HG02943 (cell line): ENCODE data around the gene TMEM80.
"Not testable (repeated sequence)": the region's sequence is repeated elsewhere in the genome, so short reads cannot be mapped to it uniquely, and the experiment has no call there.

Source experiments
- ATAC-seq: cut with Tn5 transposase; IDR thresholded peaks from one replicate; pipeline ENCODE4 v1.9.1; 2021; ENCODE audit warnings: mild to moderate bottlenecking, low read depth, moderate library complexity; ENCODE audit not compliant: unreplicated experiment

The TMEM80 gene

DNA sequence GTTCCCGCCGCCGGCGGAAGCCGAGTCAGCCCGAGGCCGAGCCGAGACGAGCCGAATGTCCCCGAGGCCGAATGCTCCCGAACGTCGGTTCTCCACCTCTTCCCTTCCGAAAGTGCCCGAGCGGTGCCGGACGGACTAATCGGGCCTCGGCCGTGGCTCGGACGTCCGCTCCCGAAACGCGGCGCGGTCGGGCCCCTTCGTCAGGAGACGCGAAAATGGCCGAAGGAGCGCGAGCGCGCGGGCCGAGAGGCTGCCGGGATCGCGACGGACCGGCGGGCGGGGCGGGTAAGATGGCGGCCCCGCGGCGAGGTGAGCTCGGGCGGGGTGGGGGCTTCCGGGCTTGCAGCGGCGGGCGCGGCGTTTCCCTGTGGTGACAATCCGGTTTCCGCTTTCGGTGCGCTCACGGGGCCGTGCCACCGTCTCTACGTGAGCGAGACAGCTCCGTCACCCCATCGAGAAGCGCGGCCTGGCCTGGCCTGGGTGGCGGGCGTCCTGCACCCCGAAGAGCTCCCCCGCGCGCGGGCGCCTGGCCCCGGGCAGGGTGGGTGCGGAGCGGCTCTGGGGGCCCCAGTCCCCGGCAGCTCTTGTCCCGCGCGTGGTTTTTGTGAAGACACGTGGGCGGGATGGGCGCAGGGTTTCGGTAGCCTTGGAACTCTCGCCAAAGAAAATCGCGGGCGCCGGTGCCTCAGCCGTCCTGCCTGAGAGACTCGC, at the start of gene TMEM80:
TMEM80 (plus strand) TSS at position 279 of the 711 bp plus-strand sequence; CDS start at position 291, 12 bp downstream.
- ATAC-seq = peak; percentile 76

DNA sequence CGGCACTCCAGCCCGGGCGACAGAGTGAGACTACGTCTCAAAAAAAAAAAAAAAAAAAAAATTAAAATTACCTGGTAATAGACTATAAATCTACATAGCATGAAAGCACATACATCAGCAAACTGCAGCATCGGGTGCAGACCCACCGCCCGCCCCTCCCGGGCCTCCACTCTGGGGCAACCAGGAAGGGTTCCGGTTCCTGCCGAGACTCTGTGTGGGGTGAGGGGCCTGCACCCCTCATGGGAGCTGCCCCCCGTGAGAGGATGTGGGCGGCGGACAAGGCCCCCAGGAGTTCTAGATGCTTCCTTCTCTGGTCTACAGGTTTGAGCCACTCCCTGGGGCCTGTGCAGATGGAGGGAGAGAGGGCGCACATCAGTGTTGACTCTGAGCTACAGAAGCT, 49.4 kb upstream of the TMEM80 start:
- ATAC-seq = no peak

DNA sequence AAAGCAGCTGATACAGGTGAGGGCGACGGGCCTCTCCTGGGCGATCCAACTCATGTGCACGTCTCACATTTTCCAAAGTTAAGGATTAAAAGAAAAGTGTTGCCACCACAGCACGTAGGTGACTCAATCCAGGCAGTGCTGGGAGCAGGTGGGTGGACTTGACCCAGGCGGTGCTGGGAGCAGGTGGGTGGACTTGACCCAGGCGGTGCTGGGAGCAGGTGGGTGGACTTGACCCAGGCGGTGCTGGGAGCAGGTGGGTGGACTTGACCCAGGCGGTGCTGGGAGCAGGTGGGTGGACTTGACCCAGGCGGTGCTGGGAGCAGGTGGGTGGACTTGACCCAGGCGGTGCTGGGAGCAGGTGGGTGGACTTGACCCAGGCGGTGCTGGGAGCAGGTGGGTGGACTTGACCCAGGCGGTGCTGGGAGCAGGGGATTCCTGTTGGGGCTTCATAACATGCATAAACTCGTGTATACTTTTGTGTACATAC, 47.9 kb upstream of the TMEM80 start:
- not testable (repeated sequence) for ATAC-seq

DNA sequence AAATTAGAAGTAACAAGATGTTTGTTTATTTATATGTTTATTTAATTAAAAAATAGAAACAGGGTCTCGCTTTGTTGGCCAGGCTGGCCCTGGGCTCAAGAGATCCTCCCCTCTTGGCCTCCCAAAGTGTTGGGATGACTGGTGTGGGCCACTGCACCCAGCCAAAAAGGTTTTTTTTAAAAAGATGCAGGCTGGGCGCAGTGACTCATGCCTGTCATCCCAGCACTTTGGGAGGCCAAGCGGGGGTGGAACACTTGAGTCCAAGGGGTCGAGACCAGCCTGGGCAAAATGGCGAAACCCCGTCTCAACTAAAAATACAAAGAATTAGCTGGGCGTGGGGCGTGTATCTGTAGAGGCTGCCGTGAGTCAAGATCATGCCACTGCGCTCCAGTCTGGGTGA, 45.1 kb upstream of the TMEM80 start:
- ATAC-seq = no peak

DNA sequence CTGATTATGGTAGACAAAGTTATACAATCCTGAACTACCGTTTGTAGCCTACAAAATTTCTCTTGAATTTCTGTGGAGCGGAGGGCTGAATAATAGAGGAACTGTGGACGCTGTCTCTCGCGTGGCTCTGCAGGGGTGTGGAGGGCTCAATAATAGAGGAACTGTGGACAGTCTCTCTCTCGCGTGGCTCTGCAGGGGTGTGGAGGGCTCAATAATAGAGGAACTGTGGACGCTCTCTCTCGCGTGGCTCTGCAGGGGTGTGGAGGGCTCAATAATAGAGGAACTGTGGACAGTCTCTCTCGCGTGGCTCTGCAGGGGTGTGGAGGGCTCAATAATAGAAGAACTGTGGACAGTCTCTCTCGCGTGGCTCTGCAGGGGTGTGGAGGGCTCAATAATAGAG, 42.5 kb upstream of the TMEM80 start:
- not testable (repeated sequence) for ATAC-seq

DNA sequence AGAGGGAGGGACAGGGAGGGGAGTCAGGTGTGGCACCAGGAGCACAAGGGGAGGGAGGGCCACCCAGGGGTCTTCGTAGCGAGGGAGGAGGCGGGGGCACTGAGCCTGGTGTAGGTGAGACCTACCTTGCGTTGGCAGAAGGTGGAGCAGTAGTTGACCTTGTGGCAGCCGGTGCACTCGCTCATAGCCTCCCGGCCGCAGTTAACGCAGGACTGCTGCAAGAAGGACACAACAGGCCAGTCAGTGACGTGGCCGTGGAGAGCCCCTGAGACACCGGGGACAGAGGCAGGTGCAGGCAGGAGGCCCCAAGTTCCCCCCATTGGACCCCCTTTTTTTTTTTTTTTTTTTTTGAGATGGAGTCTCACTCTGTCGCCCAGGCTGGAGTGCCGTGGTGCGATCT, 41.8 kb upstream of the TMEM80 start:
- ATAC-seq = no peak

DNA sequence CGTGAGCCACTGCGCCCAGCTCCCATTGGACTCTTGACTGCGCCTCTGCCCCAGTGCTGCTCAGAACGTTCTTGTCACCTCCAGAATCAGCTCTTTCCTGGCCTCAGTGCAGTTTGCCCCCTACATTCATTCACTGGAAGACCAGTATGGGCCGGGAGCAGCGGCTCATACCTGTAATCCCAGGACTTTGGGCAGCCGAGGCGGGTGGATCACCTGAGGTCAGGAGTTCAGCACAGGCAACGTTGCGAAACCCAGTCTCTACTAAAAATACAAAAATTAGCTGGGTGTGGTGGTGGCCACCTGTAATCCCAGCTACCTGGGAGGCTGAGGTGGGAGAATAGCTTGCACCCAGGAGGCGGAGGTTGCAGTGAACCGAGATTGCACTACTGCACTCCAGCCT, 41.2 kb upstream of the TMEM80 start:
- ATAC-seq = not testable (repeated sequence)

DNA sequence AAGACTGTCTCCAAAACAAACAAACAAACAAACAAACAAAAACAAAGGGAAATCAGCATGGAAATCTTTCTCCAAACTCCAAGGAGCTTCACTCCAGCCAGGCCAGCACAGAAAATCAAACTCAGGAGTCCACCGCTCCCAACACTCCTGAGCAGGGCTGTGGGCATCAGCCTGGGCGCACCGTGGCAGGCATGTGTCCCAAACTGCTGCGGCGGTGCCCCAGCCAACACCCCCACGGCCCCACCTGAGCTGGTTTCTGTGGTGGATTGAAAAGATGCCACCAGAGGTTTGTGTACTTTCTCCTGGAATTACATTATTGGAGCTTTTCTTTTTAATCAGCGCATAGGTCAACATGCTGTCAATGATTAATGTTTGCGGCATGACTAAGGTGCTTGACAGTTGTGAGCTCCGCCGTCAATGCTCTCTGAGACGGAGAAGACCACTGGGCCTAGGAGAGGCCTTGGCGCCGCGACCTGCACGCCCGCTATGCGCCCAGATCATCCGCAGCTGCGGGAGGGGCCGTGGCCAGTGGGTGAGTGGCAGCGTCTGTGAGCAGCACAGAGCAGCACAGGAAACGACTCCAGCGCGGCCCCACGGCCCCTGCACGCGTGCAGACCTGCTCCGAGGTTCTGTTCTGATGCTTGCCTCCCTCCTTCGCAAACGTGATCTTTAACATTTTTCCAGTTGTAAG, 40.4 kb upstream of the TMEM80 start:
- ATAC-seq = no peak

DNA sequence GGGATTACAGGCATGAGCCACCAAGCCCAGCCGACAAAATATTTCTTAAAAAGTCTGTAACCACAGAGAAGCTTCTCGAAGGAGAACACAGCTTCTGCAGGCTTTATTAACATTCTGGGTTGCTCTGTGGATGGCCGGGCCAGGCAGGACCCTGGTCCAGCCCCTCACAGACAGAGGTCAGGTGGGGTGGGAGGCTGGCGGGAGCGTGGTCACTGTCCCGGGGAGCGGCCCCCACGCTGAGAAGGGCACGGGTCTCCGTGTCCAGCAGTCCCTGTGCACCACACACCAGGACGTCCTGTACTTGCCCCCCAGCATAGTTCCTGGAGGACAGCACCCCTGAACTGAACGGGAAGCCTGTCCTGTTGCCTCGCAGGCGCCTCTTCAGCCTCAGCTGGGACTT, 39.2 kb upstream of the TMEM80 start:
- no peak for ATAC-seq

DNA sequence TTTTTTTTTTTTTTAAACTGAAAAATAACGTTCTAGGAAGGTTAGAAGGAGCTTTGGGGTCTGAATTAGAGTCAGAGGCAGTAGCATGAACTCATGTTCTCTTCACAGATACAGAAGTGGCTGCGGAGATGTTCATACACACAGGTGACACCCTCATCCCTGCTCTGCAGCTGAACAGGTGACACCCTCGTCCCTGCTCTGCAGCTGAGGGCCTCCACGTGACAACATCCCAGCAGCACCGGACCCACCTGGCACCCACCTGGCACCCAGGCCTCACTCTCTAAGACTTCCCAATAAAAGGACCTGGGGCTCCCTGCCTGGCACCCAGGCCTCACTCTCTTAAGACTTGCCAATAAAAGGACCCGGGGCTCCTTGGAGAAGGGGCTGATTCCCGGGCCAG, 38.8 kb upstream of the TMEM80 start:
- ATAC-seq = no peak

DNA sequence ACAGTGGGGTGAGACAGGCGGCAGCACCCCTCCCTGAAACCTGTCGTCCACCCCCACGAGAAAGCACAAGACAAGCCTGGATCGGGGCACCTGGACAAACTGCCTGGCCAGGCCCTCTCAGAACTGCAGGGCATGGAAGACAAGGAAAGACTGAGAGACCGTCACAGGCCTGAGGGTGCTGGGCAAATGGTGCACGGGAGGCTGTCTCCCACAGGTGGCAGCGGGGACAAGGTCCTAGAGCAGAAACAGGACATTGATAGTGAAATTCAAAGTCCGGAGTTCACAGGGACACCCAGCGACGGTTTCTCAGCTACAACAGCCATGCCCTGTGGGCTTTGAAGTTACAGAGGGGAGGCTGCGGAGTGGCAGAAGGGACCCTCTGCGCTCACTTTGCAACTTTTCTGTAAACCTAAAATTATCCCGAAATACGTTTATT, 37.9 kb upstream of the TMEM80 start:
- no peak for ATAC-seq

DNA sequence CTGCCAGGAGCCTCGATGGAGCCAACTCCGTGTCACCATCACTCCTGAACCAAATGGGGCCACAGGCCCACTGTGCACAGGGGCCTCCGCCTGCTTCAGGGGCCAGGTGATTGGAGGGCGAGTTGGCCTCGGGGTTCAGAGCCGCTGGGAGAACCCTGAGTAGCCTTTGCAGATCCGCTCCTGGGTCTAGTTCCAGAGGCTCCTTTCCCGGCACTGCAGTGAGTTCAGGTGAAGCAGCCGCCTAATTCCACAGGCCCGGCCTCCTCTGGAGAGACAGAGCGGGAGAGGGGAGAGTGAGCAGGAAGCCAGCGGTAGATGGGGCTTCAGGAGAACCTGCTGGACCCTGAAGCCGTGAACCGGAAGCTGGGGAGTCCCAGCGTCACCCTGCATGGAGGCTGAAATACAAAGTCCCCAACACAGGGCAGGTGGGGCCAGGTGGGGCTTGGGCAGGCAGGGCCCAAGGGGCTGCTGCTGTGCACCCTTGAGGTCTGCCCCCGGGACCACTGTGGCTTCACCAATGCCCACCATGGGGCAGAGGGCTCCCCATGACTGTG, 36.0 kb upstream of the TMEM80 start:
- no peak for ATAC-seq

DNA sequence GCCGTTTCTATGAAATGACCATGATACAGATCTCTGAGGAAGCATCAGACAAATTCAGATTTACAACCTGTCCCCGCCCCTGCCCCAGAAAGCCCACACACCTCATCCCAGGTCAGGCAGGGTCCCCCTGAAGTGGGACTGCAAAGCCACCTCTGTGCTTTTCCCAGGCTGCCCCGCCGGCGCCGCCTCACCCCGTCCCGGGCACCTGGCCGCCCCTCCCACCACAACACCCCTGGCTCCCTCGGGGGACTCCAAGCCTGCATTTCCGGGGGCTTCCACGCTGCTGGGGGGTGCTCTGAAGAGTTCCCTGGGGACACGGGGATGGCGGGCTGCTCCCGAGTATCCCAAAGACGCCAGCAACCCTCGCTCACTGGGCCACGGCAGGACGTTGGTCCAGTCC, 35.3 kb upstream of the TMEM80 start:
- no peak for ATAC-seq

DNA sequence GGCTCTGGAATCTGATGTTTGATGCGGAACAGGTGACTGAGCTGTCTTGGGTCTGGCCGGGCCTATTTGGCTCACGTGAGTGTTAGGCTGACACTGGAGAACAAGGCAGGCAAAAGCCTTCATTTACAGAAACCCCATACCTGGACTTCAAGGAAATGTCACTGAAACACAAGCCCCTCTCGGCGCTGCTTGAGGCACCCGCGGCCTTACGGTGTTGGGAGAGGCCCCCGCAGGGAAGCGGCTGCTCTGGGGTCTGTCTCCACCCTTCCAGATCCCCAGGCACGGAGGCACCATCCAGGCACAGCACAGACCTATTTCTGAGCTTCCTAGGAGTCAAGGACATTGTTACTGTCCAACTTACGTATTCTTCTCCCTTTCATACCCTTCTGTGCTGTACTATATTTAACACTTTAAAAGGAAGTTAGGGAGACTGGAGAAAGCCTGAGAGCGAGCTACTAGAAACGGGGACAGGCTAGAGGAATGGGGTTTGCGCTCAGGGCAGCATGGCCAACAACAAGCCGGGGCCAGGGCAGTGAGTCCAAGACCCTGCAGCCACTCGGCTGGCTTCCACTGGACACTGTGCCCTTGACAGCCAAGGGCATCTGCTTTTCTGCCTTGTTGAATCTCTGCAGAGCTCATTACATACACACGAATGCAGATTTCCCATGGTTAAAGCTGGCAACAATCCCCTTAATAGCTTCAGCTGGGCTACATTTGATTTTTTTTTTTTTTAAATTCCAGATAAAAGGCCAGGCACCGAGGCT, 34.8 kb upstream of the TMEM80 start:
- no peak for ATAC-seq

DNA sequence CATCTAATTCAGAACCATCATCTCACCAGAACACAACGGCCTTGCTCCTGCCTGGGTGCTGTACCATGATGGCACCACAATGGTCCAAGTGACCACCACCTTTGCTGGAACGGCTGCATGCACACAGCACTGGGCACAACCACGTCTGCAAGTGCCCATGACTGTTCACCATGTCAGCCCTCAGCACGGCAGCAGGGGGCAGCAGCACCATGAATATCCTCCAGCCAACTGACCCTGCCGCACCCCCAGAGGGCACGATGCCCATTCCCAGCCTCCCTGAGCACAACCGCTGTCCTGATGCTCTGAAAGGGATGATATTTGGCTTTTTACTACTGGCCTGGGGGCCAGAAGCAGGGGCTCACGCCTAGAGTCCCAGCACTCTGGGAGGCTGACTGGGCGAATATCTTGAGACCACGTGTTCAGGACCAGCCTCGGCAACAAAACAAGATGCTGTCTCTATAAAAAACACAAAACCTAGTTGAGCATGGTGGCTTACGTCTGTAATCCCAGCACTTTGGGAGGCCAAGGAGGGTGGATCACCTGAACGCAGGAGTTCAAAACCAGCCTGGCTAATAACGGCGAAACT, 32.8 kb upstream of the TMEM80 start:
- ATAC-seq = no peak

DNA sequence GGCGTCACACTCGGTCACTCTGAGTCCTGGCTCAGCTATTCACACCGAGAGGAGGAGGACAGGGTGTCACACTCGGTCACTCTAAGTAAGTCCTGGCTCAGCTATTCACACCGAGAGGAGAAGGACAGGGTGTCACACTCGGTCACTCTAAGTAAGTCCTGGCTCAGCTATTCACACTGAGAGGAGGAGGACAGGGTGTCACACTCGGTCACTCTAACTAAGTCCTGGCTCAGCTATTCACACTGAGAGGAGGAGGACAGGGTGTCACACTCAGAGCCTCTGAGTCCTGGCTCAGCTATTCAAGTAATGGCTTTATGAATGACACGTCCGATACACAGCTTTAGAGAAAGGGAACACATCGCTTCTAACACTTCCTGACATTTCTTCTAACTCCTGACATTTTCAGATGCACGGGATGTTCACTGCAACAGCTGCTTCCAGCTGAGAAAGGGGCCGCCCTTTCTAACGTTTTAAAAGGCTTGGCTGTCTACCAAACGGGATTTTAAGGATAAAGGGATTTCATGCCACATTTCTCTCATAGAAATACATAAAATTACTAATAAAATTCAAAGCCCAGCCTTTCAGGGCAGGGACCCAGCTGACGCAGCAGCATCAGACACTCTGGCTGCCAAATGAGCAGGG, 30.4 kb upstream of the TMEM80 start:
- no peak for ATAC-seq

DNA sequence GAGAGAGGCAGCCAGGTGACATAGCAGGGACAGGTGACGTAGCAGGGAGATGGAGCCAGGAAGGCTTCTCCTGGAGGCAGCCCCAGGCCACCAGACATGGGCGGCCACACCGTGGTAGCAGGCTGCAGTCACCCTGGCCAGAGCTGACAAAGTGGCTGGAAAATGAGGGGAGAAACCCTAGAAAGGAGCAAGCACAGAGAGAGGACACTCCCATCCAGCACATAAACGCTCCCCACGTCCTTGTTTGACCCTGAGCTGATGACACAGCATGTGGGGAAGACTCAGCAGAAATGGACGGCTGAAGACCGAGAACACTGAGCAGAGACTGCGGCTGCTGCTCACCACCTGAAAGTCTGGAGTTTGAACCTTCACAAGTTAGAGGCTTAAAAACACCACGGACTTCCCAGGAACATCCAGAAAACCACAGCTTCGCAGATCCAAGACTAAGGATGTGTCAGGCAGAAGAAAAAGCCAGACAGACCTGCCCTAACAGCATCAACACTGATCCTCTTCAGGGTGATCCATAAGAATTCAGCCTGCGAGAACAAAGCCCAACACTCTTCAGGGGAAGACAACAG, 29.8 kb upstream of the TMEM80 start:
- no peak for ATAC-seq

DNA sequence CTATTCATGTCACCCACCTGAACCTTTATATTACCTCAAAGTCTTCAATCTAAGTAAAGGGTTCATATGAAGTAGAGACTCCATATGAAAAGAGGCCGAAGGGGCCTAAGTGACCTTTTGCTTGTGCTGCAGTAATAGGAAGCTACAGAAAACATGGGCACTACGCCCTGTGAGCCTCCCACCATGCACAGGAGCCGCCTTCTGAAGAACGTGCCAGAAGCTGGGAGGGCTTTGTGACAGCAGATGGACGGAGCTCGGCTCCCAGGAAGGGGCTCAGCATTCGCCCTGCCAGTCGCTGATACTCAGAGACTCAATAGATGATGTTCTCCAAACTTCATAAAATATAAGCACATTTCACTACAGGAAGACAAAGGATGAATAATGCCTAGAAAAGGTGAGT, 21.8 kb upstream of the TMEM80 start:
- no peak for ATAC-seq

DNA sequence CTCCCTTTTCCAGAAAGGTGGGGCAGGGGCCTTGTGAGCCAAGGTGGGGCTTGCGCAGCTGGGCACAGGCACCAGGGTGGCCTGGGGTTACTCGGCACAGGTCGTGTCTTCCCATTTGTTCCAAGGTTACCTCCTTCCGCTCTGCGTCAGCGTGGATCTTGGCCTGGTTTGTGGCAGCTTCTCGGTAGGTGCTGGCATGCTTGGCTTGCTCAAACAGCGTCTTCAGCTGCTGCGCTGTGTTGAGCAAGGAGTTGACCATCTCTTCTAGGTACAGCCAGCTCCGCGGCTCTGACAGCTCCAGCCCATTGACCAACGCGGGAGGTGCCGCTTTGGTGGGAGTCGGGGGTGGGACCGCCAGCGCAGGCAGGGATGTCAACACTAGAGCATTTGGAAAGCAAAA, 21.2 kb upstream of the TMEM80 start:
- no peak for ATAC-seq

DNA sequence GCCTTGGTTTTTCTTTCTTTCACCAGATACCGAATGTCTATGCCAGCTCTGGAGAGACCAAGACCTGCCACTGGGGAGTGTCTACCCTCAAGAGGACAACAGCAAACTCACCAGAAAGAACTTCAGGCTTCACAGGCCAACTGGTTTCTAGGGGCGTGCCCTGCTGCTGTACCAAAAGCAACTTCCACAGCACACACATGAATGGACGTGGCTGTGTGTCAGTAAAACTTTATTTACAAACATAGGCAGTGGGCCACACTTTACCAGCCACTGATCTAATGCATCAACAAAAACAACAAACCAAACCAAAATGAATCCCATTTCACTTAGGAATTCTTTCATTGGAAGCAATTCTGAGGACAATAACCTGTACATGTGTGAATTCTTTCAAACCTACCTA, 17.3 kb upstream of the TMEM80 start:
- no peak for ATAC-seq
